GM12872 (cell line): ENCODE measurements around the gene SCAP.

Experiments used
- CTCF ChIP-seq: IDR thresholded peaks from 3 replicates; pipeline ENCODE4 v1.5.1; 2011; ENCODE audit warnings: low read depth, mild to moderate bottlenecking, low read length, moderate library complexity; ENCODE audit not compliant: insufficient read depth

Gene SCAP

GRCh38 chr3:47404955-47405790 is 70.6 kb downstream of the SCAP start:
- no peak for TF ChIP-seq CTCF

GRCh38 chr3:47404431-47404876 is 71.3 kb downstream of the SCAP start:
- no peak for TF ChIP-seq CTCF

GRCh38 chr3:47399531-47400270 is 76.0 kb downstream of the SCAP start:
- no peak for TF ChIP-seq CTCF

GRCh38 chr3:47399016-47399415 is 76.7 kb downstream of the SCAP start:
- TF ChIP-seq CTCF, result no peak

- no peak for TF ChIP-seq CTCF
Measured at GRCh38 chr3:47398228-47398627, 77.5 kb downstream of the SCAP start.

- TF ChIP-seq CTCF, result no peak
Measured at GRCh38 chr3:47394881-47395280, 80.9 kb downstream of the SCAP start.

- no peak for TF ChIP-seq CTCF
Measured at GRCh38 chr3:47394140-47394870, 81.4 kb downstream of the SCAP start.
